ENCODE results near the gene CDH6.

CDH6 gene

DNA sequence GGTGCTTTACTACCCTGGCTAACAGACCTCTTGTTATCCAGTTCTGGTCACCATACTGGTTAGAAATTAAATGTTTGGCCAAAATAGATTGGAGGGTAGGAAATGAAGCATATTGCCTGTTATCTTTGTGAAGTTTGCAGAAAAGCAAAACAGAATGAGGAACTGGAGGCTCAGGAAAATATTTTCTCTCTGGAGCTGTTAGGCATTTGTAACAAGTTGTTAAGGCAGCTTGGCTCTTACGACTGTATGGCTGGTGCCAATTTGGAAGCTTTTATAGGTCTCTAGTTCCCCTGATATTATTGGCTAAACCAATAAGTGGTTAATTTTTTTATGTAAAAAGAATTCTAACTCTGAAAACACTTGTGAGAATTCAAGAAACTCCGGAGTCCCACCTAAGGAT lies 35.8 kb downstream of the CDH6 start:
- Histone ChIP-seq H3K4me1 (ENCODE audit: control insufficient read depth, insufficient read depth, low read length) (no peaks in the 10 kb centered on the region), H3K4me3 (ENCODE audit: low read length) (no peak overlapping the region), H3K27me3 (ENCODE audit: control insufficient read depth, insufficient read depth, low read length) (no peaks in the 10 kb centered on the region), H3K36me3 (ENCODE audit: control insufficient read depth, insufficient read depth, low read length) (no peaks in the 10 kb centered on the region), H3K9ac (ENCODE audit: low read length) (no peak overlapping the region), H3K9me3 (ENCODE audit: control insufficient read depth, low read length) (no peaks in the 10 kb centered on the region)

DNA sequence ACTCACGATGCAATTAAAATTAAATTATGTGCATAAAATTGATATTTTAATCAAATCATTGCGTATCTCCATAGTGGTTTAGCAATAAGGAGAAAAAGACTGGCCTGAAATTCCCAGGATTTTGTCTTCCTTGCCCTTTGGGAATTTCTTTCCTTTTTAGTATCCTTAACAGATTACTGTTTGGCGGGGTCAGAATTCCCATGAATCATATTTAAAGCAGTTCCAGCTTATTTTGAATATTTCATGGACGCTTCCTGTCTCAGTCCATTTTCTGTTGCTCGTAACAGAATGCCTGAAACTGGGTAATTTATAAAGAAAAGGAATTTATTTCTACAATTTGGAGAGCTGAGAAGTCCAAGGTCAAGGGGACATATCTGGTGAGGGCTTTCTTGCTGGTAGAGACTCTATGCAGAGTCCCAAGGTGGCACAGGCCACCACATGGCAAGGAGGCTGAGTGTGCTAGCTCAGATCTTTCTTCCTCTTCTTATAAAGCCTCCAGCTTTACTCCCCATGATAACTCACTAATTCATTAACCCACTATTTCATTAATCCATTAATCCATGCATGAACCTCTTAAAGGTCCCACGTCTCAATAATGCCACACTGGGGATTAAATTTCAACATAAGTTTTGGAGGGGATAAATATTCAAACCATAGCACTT lies 37.8 kb downstream of the CDH6 start:
- Histone ChIP-seq H3K4me1 (ENCODE audit: control insufficient read depth, insufficient read depth, low read length) (no peaks in the 10 kb centered on the region), H3K9ac (ENCODE audit: low read length) (no peak overlapping the region), H3K36me3 (ENCODE audit: control insufficient read depth, insufficient read depth, low read length) (no peaks in the 10 kb centered on the region), H3K4me3 (ENCODE audit: low read length) (no peak overlapping the region), H3K9me3 (ENCODE audit: control insufficient read depth, low read length) (no peaks in the 10 kb centered on the region), H3K27me3 (ENCODE audit: control insufficient read depth, insufficient read depth, low read length) (no peaks in the 10 kb centered on the region)

DNA sequence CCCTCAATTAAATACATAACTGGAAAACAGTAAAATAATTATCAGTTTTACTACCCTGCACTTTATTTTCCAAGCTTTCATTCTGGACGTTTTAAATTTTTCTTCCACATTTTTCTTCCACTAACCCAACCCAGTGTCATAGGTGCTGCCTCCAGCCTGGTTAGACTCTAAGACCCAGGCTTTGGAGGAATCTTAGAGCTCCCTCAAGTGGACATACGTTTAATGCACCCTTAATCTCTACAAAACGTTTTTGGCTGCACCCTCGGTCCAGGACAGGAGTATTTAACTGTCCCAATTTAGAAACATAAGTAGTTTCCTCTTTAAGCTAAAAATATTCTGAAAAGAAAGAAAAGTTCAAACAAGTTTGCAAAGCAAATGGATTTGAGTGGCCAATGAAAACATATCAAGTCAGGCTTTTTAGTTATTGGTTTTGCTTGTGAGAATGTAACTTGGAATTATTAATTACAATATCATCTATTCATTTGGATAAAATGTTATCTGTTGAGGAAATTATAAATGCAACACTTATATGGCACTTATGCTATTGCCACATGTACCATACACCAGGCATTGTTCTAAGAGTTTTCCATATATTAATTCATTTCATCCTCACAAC lies 38.9 kb downstream of the CDH6 start:
- Histone ChIP-seq H3K27me3 (ENCODE audit: control insufficient read depth, insufficient read depth, low read length) (no peaks in the 10 kb centered on the region), H3K4me3 (ENCODE audit: low read length) (no peak overlapping the region), H3K4me1 (ENCODE audit: control insufficient read depth, insufficient read depth, low read length) (no peaks in the 10 kb centered on the region), H3K36me3 (ENCODE audit: control insufficient read depth, insufficient read depth, low read length) (no peaks in the 10 kb centered on the region), H3K9me3 (ENCODE audit: control insufficient read depth, low read length) (no peaks in the 10 kb centered on the region), H3K9ac (ENCODE audit: low read length) (no peak overlapping the region)

DNA sequence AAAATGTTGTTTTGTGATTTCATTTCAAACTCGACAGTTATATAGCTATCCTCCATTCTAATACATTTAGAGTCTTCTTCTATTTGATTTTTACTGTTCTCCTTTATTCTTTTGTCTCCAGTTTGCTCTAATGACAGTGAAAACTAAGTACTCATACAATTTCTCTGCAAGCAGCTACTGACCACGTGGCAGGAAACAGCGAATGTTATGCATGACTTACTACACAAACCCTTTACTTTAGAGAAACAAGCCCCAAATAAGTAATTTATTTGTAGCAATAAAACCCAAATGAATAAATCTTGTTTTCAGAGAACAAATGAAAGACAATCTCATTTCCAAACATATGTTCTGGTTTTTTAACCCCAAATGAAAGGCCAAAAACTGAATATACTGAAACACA lies 41.9 kb downstream of the CDH6 start:
- Histone ChIP-seq H3K9ac (ENCODE audit: low read length) (no peak overlapping the region), H3K36me3 (ENCODE audit: control insufficient read depth, insufficient read depth, low read length) (no peaks in the 10 kb centered on the region), H3K27me3 (ENCODE audit: control insufficient read depth, insufficient read depth, low read length) (no peaks in the 10 kb centered on the region), H3K9me3 (ENCODE audit: control insufficient read depth, low read length) (no peaks in the 10 kb centered on the region), H3K4me3 (ENCODE audit: low read length) (no peak overlapping the region), H3K4me1 (ENCODE audit: control insufficient read depth, insufficient read depth, low read length) (no peaks in the 10 kb centered on the region)

DNA sequence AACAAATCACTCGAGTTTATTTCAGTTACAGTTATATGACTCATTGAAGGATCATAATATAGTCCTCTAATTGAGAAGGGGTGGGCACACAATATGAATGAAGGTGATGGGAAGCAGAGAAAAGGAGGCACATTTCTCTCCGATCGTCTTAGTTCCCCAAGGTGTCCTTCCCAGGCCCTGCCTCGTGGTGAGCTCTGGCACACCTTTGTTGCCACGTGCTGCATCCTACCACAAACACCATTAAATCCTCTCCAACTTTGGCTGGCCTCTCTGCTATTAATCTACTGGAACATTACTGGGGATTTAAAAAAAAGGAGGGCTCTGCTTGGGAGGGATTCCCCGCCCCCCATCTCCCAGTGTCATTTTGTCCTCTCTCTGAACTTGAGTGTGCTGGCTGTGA lies 42.9 kb downstream of the CDH6 start:
- Histone ChIP-seq H3K4me3 (ENCODE audit: low read length) (no peak overlapping the region), H3K9ac (ENCODE audit: low read length) (no peak overlapping the region), H3K4me1 (ENCODE audit: control insufficient read depth, insufficient read depth, low read length) (no peaks in the 10 kb centered on the region), H3K27me3 (ENCODE audit: control insufficient read depth, insufficient read depth, low read length) (no peaks in the 10 kb centered on the region), H3K9me3 (ENCODE audit: control insufficient read depth, low read length) (no peaks in the 10 kb centered on the region), H3K36me3 (ENCODE audit: control insufficient read depth, insufficient read depth, low read length) (no peaks in the 10 kb centered on the region)

DNA sequence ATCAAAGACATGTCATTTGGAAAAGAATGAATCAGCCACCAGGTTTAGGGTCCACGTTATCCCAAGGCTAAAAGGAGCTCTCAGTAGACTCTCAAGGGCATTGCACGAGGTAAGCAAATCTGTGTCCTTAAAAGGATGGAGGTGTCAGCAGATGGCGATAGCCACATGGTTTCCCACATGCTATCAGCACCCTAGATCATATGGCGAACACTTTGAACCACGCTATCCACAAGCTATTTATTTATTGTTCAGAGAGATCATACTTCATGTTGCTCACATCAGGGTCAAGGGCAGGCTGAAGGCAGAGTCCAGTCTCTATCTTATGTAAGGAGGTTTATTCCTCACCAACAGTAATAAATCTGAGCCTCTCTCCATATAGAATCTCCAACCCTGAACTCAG lies 43.7 kb downstream of the CDH6 start:
- Histone ChIP-seq H3K27me3 (ENCODE audit: control insufficient read depth, insufficient read depth, low read length) (no peaks in the 10 kb centered on the region), H3K9ac (ENCODE audit: low read length) (no peak overlapping the region), H3K4me3 (ENCODE audit: low read length) (no peak overlapping the region), H3K9me3 (ENCODE audit: control insufficient read depth, low read length) (no peaks in the 10 kb centered on the region), H3K36me3 (ENCODE audit: control insufficient read depth, insufficient read depth, low read length) (no peaks in the 10 kb centered on the region), H3K4me1 (ENCODE audit: control insufficient read depth, insufficient read depth, low read length) (no peaks in the 10 kb centered on the region)

DNA sequence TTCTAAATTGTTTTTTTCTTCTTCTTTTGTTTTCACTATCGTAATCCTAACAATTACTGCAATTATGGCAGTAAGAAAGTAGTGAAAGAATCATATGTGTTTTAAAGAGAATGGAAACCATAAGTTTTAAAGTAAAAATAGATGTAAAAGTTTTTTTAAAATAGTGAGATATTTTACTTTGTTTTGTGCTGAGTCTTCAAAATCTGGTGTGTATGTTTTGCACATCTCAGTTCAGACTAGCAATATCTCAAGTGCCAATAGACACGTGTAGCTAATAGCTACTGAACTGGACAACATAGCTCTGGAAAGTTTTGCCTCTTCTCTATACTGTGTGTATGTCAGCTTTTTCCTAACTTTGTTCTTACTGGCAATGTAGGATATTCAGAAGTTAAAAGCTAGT lies 45.0 kb downstream of the CDH6 start:
- no peak overlapping the region for H3K9ac ChIP-seq (ENCODE audit: low read length)
- no peaks in the 10 kb centered on the region for H3K27me3 ChIP-seq (ENCODE audit: control insufficient read depth, insufficient read depth, low read length)
- H3K36me3 ChIP-seq (ENCODE audit: control insufficient read depth, insufficient read depth, low read length), result no peaks in the 10 kb centered on the region
- H3K9me3 ChIP-seq (ENCODE audit: control insufficient read depth, low read length), result no peaks in the 10 kb centered on the region
- H3K4me3 ChIP-seq (ENCODE audit: low read length), result no peak overlapping the region
- no peaks in the 10 kb centered on the region for H3K4me1 ChIP-seq (ENCODE audit: control insufficient read depth, insufficient read depth, low read length)

DNA sequence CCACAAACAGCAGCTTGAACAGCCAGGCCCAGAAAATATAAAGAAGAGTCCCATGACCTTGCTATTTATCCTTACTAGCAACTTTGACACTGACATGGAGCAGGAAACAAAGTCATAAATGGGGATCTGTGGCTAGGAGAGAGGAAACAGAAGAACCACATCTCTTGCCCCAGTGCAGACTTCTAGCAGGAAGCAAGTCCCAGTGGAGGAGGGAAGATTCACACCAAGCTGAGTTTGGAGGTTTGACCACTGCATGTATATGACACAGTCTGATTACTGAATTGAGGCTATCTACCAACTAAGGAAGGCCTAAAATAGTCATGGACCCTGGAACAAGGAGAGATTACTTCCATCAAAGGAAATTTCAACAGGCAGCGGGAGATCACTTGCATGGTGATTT lies 51.4 kb downstream of the CDH6 start:
- H3K4me1 ChIP-seq (ENCODE audit: control insufficient read depth, insufficient read depth, low read length), result no peaks in the 10 kb centered on the region
- H3K9ac ChIP-seq (ENCODE audit: low read length), result no peak overlapping the region
- no peaks in the 10 kb centered on the region for H3K27me3 ChIP-seq (ENCODE audit: control insufficient read depth, insufficient read depth, low read length)
- no peaks in the 10 kb centered on the region for H3K36me3 ChIP-seq (ENCODE audit: control insufficient read depth, insufficient read depth, low read length)
- no peaks in the 10 kb centered on the region for H3K9me3 ChIP-seq (ENCODE audit: control insufficient read depth, low read length)
- H3K4me3 ChIP-seq (ENCODE audit: low read length), result no peak overlapping the region

DNA sequence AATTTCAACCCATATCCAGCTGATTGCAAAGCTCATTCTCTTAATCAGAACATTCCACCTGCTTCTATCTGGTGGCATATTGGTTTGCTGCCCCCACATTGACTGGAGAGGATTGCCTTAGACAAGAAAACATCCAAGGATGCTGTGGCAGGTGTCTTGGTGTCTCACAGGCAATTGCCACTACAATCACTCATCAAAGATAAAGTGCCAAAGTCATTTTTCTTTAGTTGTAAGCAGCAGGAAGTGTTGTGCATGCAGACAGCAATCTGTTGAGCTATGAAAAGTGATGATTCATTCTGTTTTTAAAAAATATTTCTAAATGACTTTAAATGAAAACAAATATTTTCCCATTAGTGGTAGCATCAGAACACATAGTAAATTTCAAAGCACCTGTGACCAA lies 53.9 kb downstream of the CDH6 start:
- H3K9me3 ChIP-seq (ENCODE audit: control insufficient read depth, low read length), result no peaks in the 10 kb centered on the region
- H3K27me3 ChIP-seq (ENCODE audit: control insufficient read depth, insufficient read depth, low read length), result no peaks in the 10 kb centered on the region
- H3K9ac ChIP-seq (ENCODE audit: low read length), result no peak overlapping the region
- no peaks in the 10 kb centered on the region for H3K4me1 ChIP-seq (ENCODE audit: control insufficient read depth, insufficient read depth, low read length)
- H3K36me3 ChIP-seq (ENCODE audit: control insufficient read depth, insufficient read depth, low read length), result no peaks in the 10 kb centered on the region
- no peak overlapping the region for H3K4me3 ChIP-seq (ENCODE audit: low read length)

DNA sequence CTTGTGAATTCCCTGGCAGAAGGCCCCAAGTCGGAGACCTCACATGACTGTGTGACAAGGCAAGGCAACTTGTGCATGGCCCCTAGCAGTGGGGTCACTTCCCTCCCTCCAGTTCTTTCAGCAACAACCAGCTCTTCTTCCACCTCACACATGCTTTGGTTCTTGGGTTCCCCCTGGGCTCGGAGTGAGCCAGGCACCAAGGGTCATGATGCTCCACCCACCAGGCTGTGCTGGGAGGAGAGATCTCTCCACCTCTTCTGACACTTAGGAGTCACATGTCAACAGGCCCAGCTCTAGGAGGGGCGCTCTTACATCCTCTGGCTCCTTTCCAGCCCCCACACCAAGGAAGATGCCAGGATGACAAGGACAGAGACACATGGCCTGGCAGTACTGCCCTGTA lies 56.7 kb downstream of the CDH6 start:
- Histone ChIP-seq H3K9me3 (ENCODE audit: control insufficient read depth, low read length) (no peaks in the 10 kb centered on the region), H3K9ac (ENCODE audit: low read length) (no peak overlapping the region), H3K4me1 (ENCODE audit: control insufficient read depth, insufficient read depth, low read length) (no peaks in the 10 kb centered on the region), H3K27me3 (ENCODE audit: control insufficient read depth, insufficient read depth, low read length) (no peaks in the 10 kb centered on the region), H3K36me3 (ENCODE audit: control insufficient read depth, insufficient read depth, low read length) (no peaks in the 10 kb centered on the region), H3K4me3 (ENCODE audit: low read length) (no peak overlapping the region)

DNA sequence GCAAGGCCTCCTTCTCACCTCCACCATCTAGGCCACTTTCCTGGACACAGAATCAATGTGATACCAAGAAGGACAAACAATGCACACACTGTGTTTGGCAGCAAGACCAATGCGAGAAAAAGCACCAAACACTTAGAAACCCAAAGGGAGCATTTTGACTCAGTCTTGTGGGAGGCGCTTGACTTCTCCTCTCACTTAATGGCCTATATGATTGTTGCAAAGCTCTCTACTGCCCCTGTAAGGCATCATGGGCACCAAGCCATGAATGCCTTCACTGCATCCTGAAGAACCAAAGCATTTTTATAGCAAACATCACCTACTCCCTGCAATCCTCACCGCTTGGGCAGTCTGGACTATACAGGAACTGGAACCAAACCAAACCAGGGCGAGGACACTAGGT lies 57.5 kb downstream of the CDH6 start:
- no peaks in the 10 kb centered on the region for H3K9me3 ChIP-seq (ENCODE audit: control insufficient read depth, low read length)
- no peaks in the 10 kb centered on the region for H3K36me3 ChIP-seq (ENCODE audit: control insufficient read depth, insufficient read depth, low read length)
- no peak overlapping the region for H3K9ac ChIP-seq (ENCODE audit: low read length)
- no peak overlapping the region for H3K4me3 ChIP-seq (ENCODE audit: low read length)
- no peaks in the 10 kb centered on the region for H3K27me3 ChIP-seq (ENCODE audit: control insufficient read depth, insufficient read depth, low read length)
- no peaks in the 10 kb centered on the region for H3K4me1 ChIP-seq (ENCODE audit: control insufficient read depth, insufficient read depth, low read length)

DNA sequence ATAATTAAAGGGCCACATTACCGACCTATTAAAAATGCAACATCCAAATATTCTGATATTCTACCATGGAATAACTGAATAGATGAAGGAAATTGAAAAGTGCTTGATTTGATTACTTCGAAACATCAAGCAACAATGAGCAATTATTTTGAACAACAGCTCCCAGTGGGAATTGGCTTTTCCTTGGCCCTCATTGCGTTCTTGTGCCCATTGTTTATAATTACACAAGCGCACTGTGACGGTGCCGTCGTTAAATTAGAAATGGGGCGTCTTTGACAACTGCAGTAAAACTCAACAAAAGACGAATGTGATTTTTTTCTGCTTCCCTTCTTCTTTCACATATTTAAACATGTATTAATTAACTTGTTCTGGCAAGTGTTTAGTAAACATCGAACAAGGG lies 61.6 kb downstream of the CDH6 start:
- H3K9ac ChIP-seq (ENCODE audit: low read length), result no peak overlapping the region
- H3K4me3 ChIP-seq (ENCODE audit: low read length), result no peak overlapping the region
- no peaks in the 10 kb centered on the region for H3K4me1 ChIP-seq (ENCODE audit: control insufficient read depth, insufficient read depth, low read length)
- H3K36me3 ChIP-seq (ENCODE audit: control insufficient read depth, insufficient read depth, low read length), result no peaks in the 10 kb centered on the region
- no peaks in the 10 kb centered on the region for H3K27me3 ChIP-seq (ENCODE audit: control insufficient read depth, insufficient read depth, low read length)
- no peaks in the 10 kb centered on the region for H3K9me3 ChIP-seq (ENCODE audit: control insufficient read depth, low read length)

DNA sequence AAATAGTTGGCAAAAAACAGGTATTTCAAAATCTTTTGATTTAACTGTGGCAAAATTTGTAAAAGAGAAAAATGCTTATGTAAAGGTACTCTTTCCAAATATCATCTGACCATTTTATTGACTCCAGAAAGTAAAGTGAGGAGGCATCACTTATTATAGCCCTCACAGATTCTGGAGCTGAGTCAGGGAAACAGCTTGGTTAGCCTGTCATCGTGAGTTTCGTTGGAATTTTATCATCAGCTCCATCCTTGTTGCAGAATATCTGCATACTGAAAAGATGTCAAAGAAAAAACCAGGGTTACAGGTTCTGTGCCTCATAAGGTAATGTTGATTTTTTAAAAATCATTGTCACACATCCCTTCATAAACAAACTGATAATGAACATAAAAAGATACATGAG lies 74.8 kb downstream of the CDH6 start:
- no peaks in the 10 kb centered on the region for H3K36me3 ChIP-seq (ENCODE audit: control insufficient read depth, insufficient read depth, low read length)
- H3K9ac ChIP-seq (ENCODE audit: low read length), result no peak overlapping the region
- no peaks in the 10 kb centered on the region for H3K4me1 ChIP-seq (ENCODE audit: control insufficient read depth, insufficient read depth, low read length)
- H3K4me3 ChIP-seq (ENCODE audit: low read length), result no peak overlapping the region
- H3K9me3 ChIP-seq (ENCODE audit: control insufficient read depth, low read length), result no peaks in the 10 kb centered on the region
- no peaks in the 10 kb centered on the region for H3K27me3 ChIP-seq (ENCODE audit: control insufficient read depth, insufficient read depth, low read length)
